D341Med (cell line): Measurements from ENCODE around the gene RTN4R.
"Not testable (repeated sequence)": the region's sequence is repeated elsewhere in the genome, so short reads cannot be mapped to it uniquely, and the experiment has no call there.

Experiments
- DNase-seq: peaks from one replicate; pipeline ENCODE4 v3.0.0; 2012; ENCODE audit warnings: low spot score

Gene RTN4R

GRCh38 chr22:20271114-20271994 is 3.2 kb upstream of the RTN4R start:
- no peak for DNase-seq

GRCh38 chr22:20270190-20271113 is 2.3 kb upstream of the RTN4R start:
- not testable (repeated sequence) for DNase-seq

GRCh38 chr22:20269673-20270072 is 1.6 kb upstream of the RTN4R start:
- DNase-seq: not testable (repeated sequence)

DNA sequence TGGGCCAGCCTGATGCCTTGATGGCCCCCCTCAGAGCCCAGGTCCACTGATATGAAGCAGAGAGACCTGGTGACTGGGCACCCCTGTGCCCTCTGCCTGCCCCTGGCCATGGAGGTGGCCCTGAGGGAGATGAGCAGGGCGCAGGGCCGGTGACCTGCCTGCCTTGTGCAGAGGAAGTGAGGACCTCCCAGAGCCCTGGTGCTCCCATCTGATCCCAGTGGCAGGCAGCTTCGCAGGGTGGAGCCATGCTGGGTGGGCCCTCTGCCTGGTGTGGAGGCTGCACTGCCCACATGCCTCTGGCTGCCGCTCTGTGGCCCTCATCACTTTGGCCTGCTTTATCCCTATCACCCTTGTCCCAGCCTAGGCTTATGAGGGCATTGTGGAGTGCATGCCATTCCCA is 1.1 kb upstream of the RTN4R start:
- not testable (repeated sequence) for DNase-seq

- no peak for DNase-seq
Observed at GRCh38 chr22:20267441-20268278, 458 bp downstream of the RTN4R start.

DNA sequence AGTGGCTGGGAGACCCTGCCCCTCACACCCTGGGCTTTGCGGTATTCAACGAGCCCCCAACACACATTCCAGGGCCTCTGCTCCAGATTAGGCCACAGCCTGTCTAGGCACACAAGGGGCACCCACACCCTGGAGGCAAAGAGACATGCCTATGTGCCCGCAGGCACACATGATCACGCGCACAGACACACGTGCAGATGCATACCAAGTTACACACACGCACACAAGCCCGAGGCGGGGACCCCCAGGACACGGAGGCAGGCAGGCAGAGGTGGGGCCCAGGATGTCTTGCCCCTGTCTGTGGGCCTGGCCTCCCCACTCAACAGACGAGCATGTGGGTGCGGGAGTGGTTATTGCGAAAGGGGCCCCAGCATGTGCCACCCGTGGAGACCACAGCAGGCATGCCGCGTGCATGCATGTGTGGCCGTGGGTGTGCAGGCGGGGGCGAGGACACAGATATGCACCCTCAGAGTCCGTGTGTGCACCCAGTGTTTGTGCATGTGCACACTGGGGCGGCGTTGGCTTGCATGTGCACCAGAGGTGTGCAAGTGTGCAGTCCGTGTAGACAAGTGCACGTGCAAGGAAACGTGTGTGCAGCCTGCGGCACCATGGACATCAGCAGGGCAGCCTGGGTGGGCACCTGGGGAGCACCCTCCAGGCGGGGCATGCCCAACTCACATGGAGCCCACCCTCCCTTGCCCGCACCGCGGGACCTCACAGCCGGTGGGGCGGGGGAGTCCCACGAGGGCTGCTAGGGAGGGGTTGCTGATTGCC is 1.3 kb downstream of the RTN4R start:
- DNase-seq: not testable (repeated sequence)

DNA sequence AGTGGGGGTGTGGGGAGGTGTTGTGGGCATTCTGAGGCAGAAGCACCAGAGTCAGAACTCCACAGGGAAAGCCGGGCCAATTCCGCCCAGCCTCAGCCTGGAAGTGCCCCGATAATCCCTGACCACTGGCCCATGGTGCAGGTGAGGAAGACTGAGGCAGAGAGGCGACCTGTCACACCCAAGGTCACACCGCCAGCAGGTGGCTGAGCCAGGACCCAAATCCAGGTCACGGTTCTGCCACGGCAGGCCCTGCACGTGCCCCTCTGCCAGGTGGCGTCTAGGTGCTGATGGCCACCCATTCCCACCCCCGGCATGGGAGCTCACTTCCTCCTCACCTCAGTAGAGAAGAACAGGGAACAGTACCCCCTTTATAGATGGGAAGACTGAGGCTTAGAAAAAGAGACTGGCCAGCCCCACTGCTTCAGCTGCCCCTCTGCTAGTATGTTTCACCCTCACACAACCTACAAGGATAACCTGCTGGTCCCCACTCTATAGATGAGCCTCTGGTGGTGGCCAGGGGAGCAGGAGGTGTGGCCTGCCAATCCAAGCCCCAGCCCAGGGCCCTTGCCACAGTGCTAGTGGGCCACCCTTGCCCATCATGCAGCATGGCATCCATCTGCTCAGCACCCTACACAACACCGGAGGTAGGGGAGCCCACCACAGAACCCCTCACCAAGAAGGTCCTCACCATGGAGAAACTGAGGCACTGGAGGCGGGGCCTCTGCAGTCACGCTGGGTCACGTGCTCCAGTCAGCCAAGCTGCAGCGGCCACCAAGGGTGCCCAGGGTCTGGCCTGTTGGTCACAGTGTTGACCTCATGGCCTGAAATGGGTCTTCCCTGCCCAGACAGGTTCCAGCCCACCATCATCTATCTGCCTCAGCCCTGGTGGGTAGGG is 2.1 kb downstream of the RTN4R start:
- DNase-seq: not testable (repeated sequence)

DNA sequence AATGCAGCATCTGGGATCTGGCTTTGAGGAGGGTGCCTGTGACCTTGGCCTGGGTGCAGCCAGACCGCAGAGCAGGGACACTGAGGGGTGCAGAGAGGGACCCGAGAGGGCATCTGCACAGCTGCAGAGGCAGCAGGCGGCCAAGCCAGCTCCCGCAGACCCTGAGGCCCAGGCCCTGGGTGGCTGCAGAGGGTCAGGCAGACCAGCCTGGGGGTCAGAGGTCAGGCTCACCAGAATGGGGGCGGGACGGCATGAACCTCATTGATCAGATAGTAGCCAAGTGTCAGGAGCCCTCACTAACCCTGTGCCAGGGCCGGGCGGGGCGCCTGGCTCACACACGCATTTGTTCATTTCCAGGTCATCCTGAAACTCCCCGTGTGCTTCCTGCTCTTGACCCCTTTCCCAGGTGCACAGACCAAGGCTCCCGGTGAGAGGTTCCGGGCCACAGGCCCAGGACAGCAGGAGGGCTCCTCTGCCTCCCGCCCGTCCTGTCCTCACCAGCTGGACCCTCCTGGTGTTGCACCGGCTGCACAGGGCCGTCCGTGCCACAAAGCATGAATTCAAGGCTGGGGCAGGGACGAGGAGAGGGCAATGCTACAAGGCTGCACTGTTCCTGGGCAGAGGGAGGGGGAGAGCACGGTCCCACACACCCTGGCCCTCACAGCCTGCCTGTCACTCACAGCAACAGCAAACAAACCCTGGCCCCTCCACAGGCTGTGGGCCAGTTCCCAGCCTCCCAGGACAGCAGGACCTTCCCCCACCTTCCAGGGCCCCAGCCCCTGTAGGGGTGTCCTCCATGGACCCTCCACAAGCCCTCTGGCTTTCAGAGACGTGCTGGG is 3.3 kb downstream of the RTN4R start:
- no peak for DNase-seq

GRCh38 chr22:20263404-20264281 is 4.5 kb downstream of the RTN4R start:
- not testable (repeated sequence) for DNase-seq

- no peak for DNase-seq
Observed at GRCh38 chr22:20262582-20263147, 5.5 kb downstream of the RTN4R start.

DNA sequence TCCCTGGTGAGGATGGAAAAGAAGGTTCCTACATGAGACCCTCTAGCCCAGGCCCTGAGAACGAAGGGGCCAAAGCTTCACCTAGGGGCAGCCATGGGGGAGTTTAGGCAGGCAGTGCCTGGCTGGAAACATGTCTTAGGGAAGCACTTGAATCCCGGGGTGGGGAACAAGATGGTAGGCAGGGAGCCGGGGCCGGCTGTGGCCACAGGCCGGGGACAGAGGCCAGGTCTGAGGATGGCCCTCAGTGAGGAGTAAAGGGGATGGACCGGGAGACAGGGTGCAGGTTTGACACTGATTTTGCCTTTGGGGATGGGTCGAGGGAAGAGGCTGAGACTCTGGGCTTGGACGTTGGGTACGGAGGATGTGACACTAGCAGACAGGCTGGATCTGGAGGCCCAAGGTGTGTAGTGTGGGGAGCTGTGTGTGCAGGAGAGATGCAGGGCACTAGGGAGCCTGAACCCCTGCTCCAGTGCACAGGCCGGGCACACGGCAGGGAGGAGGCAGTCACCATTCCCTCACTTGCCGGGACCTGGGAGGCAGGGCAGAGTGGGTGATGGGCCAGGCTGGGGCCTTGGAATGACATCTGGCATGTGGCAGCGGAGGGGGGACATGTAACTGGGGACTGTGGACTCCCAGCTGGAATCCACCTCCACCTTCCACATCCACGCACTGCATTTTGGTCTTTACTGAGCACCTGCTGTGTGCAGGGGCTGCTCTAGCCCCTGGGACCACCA is 6.1 kb downstream of the RTN4R start:
- no peak for DNase-seq

- no peak for DNase-seq
Observed at GRCh38 chr22:20260071-20260765, 7.9 kb downstream of the RTN4R start.

- no peak for DNase-seq
Observed at GRCh38 chr22:20259327-20259688, 8.8 kb downstream of the RTN4R start.

DNA sequence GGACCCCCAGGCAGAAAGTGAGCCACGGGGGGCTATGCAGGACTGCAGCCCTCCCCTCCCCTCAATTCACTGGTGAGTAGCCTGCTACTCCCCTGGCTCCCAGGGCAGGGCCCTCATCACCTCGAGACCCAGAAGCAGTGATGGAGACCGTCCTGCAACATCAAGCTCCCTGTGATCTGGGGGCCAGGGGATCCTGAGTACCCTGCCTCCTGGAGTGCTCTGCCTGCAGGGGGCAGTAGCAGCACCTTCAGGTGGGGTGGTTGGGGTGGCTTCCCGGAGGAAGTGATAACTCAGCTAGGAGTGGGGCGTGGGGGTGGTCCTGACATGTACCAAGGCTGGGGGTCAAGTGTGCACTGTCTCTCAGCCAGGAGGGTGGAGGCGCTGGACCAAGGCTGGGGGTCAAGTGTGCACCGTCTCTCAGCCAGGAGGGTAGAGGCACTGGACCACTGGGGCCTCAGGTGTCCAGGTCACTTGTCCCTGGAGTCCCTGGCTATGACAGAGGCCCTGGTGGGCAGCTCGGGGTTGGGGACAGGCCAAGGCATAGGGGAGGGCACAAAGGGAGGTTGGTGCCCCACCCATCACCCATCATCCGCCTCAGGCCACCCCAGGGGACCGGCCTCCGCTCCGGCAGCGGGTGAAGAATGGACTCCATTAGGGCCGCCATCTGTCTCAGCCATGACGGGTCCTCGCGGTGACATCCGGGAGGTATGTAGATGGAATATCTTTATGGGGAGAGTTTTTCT is 9.4 kb downstream of the RTN4R start:
- no peak for DNase-seq

DNA sequence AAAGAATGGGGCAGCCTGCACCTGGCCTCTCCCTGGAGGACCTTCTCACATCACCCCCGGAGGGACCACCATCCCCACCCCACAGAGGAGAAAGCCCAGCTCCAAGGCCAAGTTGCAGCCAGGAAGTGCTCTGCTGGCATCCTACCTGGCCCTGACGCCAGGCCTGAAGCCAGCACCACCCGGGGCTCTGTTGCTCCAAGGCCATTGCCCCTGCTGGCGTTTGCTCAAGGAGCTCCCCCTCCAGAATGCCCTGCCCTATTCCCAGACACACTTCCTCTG is 10.2 kb downstream of the RTN4R start:
- no peak for DNase-seq
